H1 (cell line): Measurements from ENCODE around the gene OR2F1. TPM values are rescaled to one million over a fixed set of nuclear protein-coding genes. Genes with fewer than 3 reads are reported as not detected.
A peak's percentile ranks its signal among the peaks of the same experiment; 100 is the strongest.

Source experiments
- CTCF ChIA-PET: fragments of 300-600 bp; sonication (Branson Sonifier 250); formaldehyde crosslinking; loops from one replicate; lab custom pipeline; 2021; ENCODE audit not compliant: partially characterized antibody; lab: Charles Lee
- POLR2A ChIA-PET: fragments of 300-600 bp; sonication (Branson Sonifier 250); formaldehyde crosslinking; loops from one replicate; lab custom pipeline; 2021; ENCODE audit warnings: inconsistent platforms; ENCODE audit not compliant: partially characterized antibody; lab: Charles Lee
- DNase-seq, 2 experiments: peaks; one replicate each; pipeline versions ENCODE4 v3.0.0 to v3.0.0-alpha.2; 2010 to 2022; ENCODE audit warnings: low spot score in 2 of 2, low read depth in 1 of 2, mixed read lengths in 1 of 2
- FAIRE-seq: peaks from 2 replicates; lab custom pipeline; 2011; peaks lifted over from hg19 to GRCh38; lab: Jason Lieb, UNC
- H2AFZ ChIP-seq: 2 replicates; pipeline ENCODE4 v1.8.1; 2012; ENCODE audit warnings: low read length, inconsistent platforms
- H2AK5ac ChIP-seq: 2 replicates; pipeline ENCODE4 v1.6.1; 2013; ENCODE audit warnings: low read depth, low read length
- H2BK120ac ChIP-seq: replicated peaks from 2 replicates; pipeline ENCODE3; 2013; ENCODE audit warnings: low read depth, low read length, inconsistent platforms
- H2BK12ac ChIP-seq: 2 replicates; pipeline ENCODE4 v1.6.1; 2013; ENCODE audit warnings: low read depth, low read length
- H2BK15ac ChIP-seq: 2 replicates; pipeline ENCODE4 v1.6.1; 2013; ENCODE audit warnings: low read length
- H2BK20ac ChIP-seq: 2 replicates; pipeline ENCODE4 v1.6.1; 2013; ENCODE audit warnings: low read length
- H2BK5ac ChIP-seq: 2 replicates; pipeline ENCODE4 v1.6.1; 2013; ENCODE audit warnings: low read depth, low read length
- H3K14ac ChIP-seq: 2 replicates; pipeline ENCODE4 v1.6.1; 2013; ENCODE audit warnings: inconsistent platforms; ENCODE audit not compliant: insufficient read length
- H3K18ac ChIP-seq: 2 replicates; pipeline ENCODE4 v1.6.1; 2013; ENCODE audit warnings: low read length; ENCODE audit errors: extremely low read depth
- H3K23ac ChIP-seq: 2 replicates; pipeline ENCODE4 v1.6.1; 2013; ENCODE audit warnings: inconsistent platforms; ENCODE audit not compliant: insufficient read length
- H3K23me2 ChIP-seq: 2 replicates; pipeline ENCODE4 v1.6.1; 2013; ENCODE audit warnings: low read depth, low read length
- H3K27ac ChIP-seq: 2 replicates; pipeline ENCODE4 v1.6.1; 2011; ENCODE audit warnings: low read depth, low read length, inconsistent platforms
- H3K27me3 ChIP-seq, 4 experiments: replicated peaks in 1 of 4; 1 replicate in 1 of 4; 2 replicates in 3 of 4; pipeline versions ENCODE4 v1.6.1 to v1.8.1; 2011 to 2013; ENCODE audit warnings: low read length in 3 of 4, mild to moderate bottlenecking in 3 of 4, inconsistent platforms in 2 of 4, mixed read lengths in 2 of 4, moderate library complexity in 1 of 4; ENCODE audit not compliant: control insufficient read depth in 3 of 4, insufficient read depth in 3 of 4; ENCODE audit errors: extremely low read depth in 1 of 4
- H3K36me3 ChIP-seq, 4 experiments: 2 replicates each; pipeline versions ENCODE4 v1.6.1 to v1.8.1; 2011 to 2013; ENCODE audit warnings: mild to moderate bottlenecking in 4 of 4, low read length in 3 of 4, moderate library complexity in 2 of 4, control low read depth in 1 of 4, inconsistent platforms in 1 of 4; ENCODE audit not compliant: insufficient read depth in 4 of 4, control insufficient read depth in 2 of 4
- H3K4ac ChIP-seq: replicated peaks from 2 replicates; pipeline ENCODE3; 2013; ENCODE audit warnings: low read length, low read depth, mixed read lengths, inconsistent platforms; ENCODE audit not compliant: insufficient read length
- H3K4me1 ChIP-seq, 4 experiments: replicated peaks in 1 of 4; 1 replicate in 1 of 4; 2 replicates in 3 of 4; pipeline versions ENCODE4 v1.6.1 to v1.8.1; 2011 to 2013; ENCODE audit warnings: low read length in 3 of 4, inconsistent platforms in 2 of 4, mixed read lengths in 1 of 4; ENCODE audit not compliant: insufficient read depth in 4 of 4, control insufficient read depth in 3 of 4
- H3K4me2 ChIP-seq, 2 experiments: 2 replicates each; pipeline versions ENCODE4 v1.6.1 to v1.8.1; 2011 to 2013; ENCODE audit warnings: low read depth in 2 of 2, low read length in 2 of 2, control low read depth in 1 of 2, inconsistent platforms in 1 of 2, mild to moderate bottlenecking in 1 of 2; ENCODE audit not compliant: insufficient read depth in 1 of 2
- H3K4me3 ChIP-seq, 4 experiments: fragments of 200-600, 300-600 bp in 1 of 4; sonication (generic), shearing (Covaris generic), sonication (Bioruptor Twin) in 1 of 4; 2 replicates each; pipeline versions ENCODE4 v1.5.1 to v1.8.1; 2011 to 2016; ENCODE audit warnings: low read length in 4 of 4, low read depth in 3 of 4, control low read depth in 2 of 4, inconsistent platforms in 2 of 4, mild to moderate bottlenecking in 2 of 4, mixed read lengths in 1 of 4, moderate library complexity in 1 of 4; ENCODE audit not compliant: insufficient read depth in 2 of 4; ENCODE audit errors: extremely low read depth in 1 of 4
- H3K56ac ChIP-seq: replicated peaks from 2 replicates; pipeline ENCODE3; 2013; ENCODE audit warnings: low read depth, mild to moderate bottlenecking, mixed read lengths, low read length, inconsistent platforms; ENCODE audit not compliant: insufficient read length
- H3K79me1 ChIP-seq: 2 replicates; pipeline ENCODE4 v1.6.1; 2013; ENCODE audit warnings: low read depth, low read length, control low read depth
- H3K79me2 ChIP-seq, 2 experiments: 2 replicates each; pipeline versions ENCODE4 v1.6.1 to v1.8.1; 2012 to 2013; ENCODE audit warnings: low read length in 2 of 2, mild to moderate bottlenecking in 2 of 2, inconsistent platforms in 1 of 2; ENCODE audit not compliant: insufficient read depth in 2 of 2, control insufficient read depth in 1 of 2
- H3K9ac ChIP-seq, 4 experiments: replicated peaks in 1 of 4; 1 replicate in 1 of 4; 2 replicates in 3 of 4; pipeline versions ENCODE4 v1.6.1 to v1.8.1; 2011 to 2013; ENCODE audit warnings: low read depth in 3 of 4, low read length in 3 of 4, control low read depth in 2 of 4, mild to moderate bottlenecking in 2 of 4, moderate library complexity in 2 of 4, inconsistent platforms in 1 of 4; ENCODE audit errors: extremely low read depth in 1 of 4
- H3K9me3 ChIP-seq, 2 experiments: 2 replicates each; pipeline versions ENCODE4 v1.6.1 to v1.8.1; 2012 to 2013; ENCODE audit warnings: mild to moderate bottlenecking in 2 of 2, moderate library complexity in 2 of 2, control low read depth in 1 of 2, inconsistent platforms in 1 of 2, low read depth in 1 of 2, low read length in 1 of 2, mixed read lengths in 1 of 2; ENCODE audit not compliant: insufficient read depth in 2 of 2
- H4K20me1 ChIP-seq, 2 experiments: replicated peaks in 1 of 2; 2 replicates each; pipeline versions ENCODE3 to v1.8.1; 2011 to 2013; ENCODE audit warnings: inconsistent platforms in 2 of 2, low read length in 2 of 2, mild to moderate bottlenecking in 1 of 2; ENCODE audit not compliant: insufficient read depth in 2 of 2, control insufficient read depth in 1 of 2
- H4K5ac ChIP-seq: 2 replicates; pipeline ENCODE4 v1.6.1; 2013; ENCODE audit warnings: low read length, low read depth, mixed read lengths, inconsistent platforms; ENCODE audit not compliant: insufficient read length
- H4K8ac ChIP-seq: 2 replicates; pipeline ENCODE4 v1.8.0; 2013; ENCODE audit warnings: mild to moderate bottlenecking, moderate library complexity, low read length, inconsistent platforms; ENCODE audit not compliant: insufficient read depth; ENCODE audit errors: extremely low read depth
- H4K91ac ChIP-seq: replicated peaks from 2 replicates; pipeline ENCODE3; 2013; ENCODE audit warnings: low read length, mixed read lengths, inconsistent platforms; ENCODE audit not compliant: insufficient read length
- CEBPB ChIP-seq: IDR thresholded peaks from 2 replicates; pipeline ENCODE4 v1.6.1; 2012; ENCODE audit warnings: low read depth, low read length
- WGBS, 2 experiments: shearing (Covaris generic) in 1 of 2; methylation state at CpG; one replicate each; pipeline versions ENCODE4 v1.1.6 to v1.1.7; 2013 to 2015; ENCODE audit warnings: low lambda C conversion rate in 2 of 2, mixed read lengths in 2 of 2, inconsistent platforms in 1 of 2, low coverage in 1 of 2, missing lambda C conversion rate in 1 of 2; ENCODE audit not compliant: insufficient replicate concordance in 2 of 2, insufficient coverage in 1 of 2, insufficient read length in 1 of 2; ENCODE audit errors: extremely low coverage in 1 of 2, missing lambda C conversion rate in 1 of 2; 5-methylcytosine and 5-hydroxymethylcytosine counted together
- polyA plus RNA-seq, 7 experiments: library from polyadenylated mRNA; depleted of rRNA in 3 of 7; stranded (reverse) in 5 of 7; unstranded in 2 of 7; fragments of >200 nt in 5 of 7; fragments of 200-250 nt in 2 of 7; gene quantifications; 1 replicate in 5 of 7; 2 replicates in 1 of 7; 4 replicates in 1 of 7; pipeline versions ENCODE4 v1.2.1 to v1.2.3, GENCODE V29; 2011 to 2013; ENCODE audit warnings: missing spikeins in 2 of 7, mixed read lengths in 2 of 7
- total RNA-seq: library from RNA; stranded (reverse); fragmentation: NEBNext Ultra II Directional; extraction: Animal tissue kit (Norgen Biotek cat#: 25700); gene quantifications from 2 replicates; pipeline ENCODE4 v1.2.1, GENCODE V29; 2021
- TF ChIP-seq, protein P1 (sequence below): IDR thresholded peaks from 2 replicates; pipeline ENCODE4 v1.6.1; 2012; ENCODE audit warnings: low read length, inconsistent platforms

The OR2F1 gene
- total and polyA plus RNA-seq, 2 of the 8 experiments (the other 6 are each of a cell fraction or from before 2014, with no cell fraction given): 0.19 TPM; not detected in 1

DNA sequence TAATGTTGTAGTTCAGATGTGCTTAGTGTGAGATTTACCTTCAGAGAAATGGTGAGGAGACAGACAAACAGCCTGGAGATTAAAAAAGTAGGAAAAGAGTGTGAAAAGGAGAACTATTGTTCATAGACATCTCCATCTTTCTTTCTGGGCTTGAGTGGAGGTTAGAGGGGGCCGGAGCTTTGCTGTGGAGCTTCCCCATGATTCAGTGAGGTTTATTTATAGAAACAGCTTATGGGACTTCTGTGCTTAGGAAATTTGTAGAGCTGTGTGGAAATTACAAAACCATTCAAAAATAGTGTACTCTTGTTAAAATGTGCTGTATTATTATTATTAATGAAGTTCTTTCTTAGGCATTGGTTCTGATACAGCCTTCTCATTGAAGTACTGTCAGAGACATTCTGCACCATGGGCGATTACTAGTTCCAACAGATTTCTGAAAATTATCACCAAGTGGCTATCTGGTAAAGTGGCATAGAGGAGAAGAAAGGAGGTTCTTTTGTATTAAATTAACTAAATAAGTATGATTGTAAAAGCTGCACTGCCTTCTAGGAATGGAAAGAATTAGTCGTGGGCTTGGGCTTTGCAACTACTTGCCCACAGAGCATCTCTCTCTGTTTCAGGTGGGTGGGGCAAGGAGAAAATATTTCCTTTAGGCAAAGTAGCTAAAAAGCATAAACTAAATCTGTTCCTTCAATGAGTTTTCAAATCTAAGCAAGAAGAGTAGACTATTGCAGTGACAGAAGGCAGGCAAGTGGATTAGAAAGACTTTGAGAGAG, 44.0 kb upstream of the OR2F1 start:
- no peak overlapping the region for H3K27ac ChIP-seq
- H2BK120ac ChIP-seq: no peak overlapping the region
- no peak for FAIRE-seq

More for the DNA sequence above, 44.0 kb upstream of the OR2F1 start:
- Histone ChIP-seq H3K79me1 (no peaks in the 10 kb centered on the region), H3K36me3 (no peaks in the 10 kb centered on the region), H3K23ac (no peak overlapping the region), H3K9me3 (no peaks in the 10 kb centered on the region), H3K9ac (no peak overlapping the region), H4K5ac (no peak overlapping the region), H3K23me2 (no peaks in the 10 kb centered on the region), H2BK12ac (no peak overlapping the region), H3K4me3 (no peak overlapping the region), H3K18ac (no peak overlapping the region), H4K20me1 (no peaks in the 10 kb centered on the region), H4K8ac (no peak overlapping the region), H3K79me2 (no peaks in the 10 kb centered on the region), H2BK15ac (no peak overlapping the region; the same call in 1 of the 2 replicates), H3K14ac (no peak overlapping the region), H3K4me2 (no peak overlapping the region), H3K27me3 (no peaks in the 10 kb centered on the region), H3K4ac (no peak overlapping the region), H2AK5ac (no peak overlapping the region), H3K4me1 (peaks cover 4 to 13% (median 11%) of the 10 kb centered on the region in 4 experiments; a peak in 5 of 7 replicates), H2AFZ (peak overlapping the region; percentile 57; the same call in 1 of the 2 replicates), H4K91ac (no peak overlapping the region), H2BK20ac (no peak overlapping the region), H3K56ac (no peak overlapping the region), H2BK5ac (no peak overlapping the region)
- CTCF ChIA-PET: interaction anchor here (0.9 to 1.5 kb wide), 3 partner anchors 10 to 116 kb away, joined by 3 to 4 read pairs (median 3); no protein-coding TSS in a partner anchor
- no peak for DNase-seq
- WGBS, 2 experiments: 81% methylated on average over 3 of the region's 3 CpGs; no CpG with 5 or more reads in 1 of the 2 experiments
- POLR2A ChIA-PET: interaction anchor here (0.6 to 1.2 kb wide), 3 partner anchors 8 to 517 kb away, joined by 3 read pairs; partner anchors contain the start of gene TCAF1
- TF ChIP-seq, protein P1, sequence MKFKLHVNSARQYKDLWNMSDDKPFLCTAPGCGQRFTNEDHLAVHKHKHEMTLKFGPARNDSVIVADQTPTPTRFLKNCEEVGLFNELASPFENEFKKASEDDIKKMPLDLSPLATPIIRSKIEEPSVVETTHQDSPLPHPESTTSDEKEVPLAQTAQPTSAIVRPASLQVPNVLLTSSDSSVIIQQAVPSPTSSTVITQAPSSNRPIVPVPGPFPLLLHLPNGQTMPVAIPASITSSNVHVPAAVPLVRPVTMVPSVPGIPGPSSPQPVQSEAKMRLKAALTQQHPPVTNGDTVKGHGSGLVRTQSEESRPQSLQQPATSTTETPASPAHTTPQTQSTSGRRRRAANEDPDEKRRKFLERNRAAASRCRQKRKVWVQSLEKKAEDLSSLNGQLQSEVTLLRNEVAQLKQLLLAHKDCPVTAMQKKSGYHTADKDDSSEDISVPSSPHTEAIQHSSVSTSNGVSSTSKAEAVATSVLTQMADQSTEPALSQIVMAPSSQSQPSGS: no peak
- TF ChIP-seq CEBPB: no peak
